GM12872 (cell line): ENCODE results near the gene RHOG.

ENCODE experiments used
- TF ChIP-seq, protein P1 (sequence below): IDR thresholded peaks from 3 replicates; pipeline ENCODE4 v1.5.1; 2011; ENCODE audit warnings: low read depth, mild to moderate bottlenecking, low read length, moderate library complexity; ENCODE audit not compliant: insufficient read depth

Gene RHOG

DNA sequence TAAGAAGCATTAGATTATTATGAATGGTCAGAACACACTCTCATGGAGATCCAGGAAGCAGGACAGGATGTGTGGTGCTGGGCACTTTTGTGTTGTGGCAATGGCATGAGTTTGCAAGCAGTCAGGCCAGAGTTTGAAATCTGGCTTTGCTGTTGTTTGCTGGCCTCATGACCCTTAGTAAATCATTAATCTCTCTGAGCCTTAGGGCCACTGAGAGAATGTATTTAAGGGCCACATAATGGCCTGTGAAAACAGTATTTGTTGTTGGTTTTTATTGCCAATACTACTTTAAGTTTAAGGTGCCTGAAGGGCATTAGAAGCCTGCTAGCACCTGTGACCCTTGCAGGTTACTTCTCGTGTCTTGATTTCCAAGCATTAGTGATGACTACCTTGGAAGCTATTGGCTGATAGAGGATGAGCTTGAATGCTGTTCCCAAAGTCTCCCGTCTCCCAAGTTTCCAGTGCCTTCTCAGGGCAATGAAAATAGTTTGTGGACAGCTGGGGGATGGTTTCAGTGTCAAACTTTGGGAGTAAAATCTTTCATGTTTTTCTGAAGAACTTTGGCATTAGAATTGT, 39.3 kb upstream of the RHOG start:
- TF ChIP-seq, protein P1, sequence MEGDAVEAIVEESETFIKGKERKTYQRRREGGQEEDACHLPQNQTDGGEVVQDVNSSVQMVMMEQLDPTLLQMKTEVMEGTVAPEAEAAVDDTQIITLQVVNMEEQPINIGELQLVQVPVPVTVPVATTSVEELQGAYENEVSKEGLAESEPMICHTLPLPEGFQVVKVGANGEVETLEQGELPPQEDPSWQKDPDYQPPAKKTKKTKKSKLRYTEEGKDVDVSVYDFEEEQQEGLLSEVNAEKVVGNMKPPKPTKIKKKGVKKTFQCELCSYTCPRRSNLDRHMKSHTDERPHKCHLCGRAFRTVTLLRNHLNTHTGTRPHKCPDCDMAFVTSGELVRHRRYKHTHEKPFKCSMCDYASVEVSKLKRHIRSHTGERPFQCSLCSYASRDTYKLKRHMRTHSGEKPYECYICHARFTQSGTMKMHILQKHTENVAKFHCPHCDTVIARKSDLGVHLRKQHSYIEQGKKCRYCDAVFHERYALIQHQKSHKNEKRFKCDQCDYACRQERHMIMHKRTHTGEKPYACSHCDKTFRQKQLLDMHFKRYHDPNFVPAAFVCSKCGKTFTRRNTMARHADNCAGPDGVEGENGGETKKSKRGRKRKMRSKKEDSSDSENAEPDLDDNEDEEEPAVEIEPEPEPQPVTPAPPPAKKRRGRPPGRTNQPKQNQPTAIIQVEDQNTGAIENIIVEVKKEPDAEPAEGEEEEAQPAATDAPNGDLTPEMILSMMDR, result no peak

DNA sequence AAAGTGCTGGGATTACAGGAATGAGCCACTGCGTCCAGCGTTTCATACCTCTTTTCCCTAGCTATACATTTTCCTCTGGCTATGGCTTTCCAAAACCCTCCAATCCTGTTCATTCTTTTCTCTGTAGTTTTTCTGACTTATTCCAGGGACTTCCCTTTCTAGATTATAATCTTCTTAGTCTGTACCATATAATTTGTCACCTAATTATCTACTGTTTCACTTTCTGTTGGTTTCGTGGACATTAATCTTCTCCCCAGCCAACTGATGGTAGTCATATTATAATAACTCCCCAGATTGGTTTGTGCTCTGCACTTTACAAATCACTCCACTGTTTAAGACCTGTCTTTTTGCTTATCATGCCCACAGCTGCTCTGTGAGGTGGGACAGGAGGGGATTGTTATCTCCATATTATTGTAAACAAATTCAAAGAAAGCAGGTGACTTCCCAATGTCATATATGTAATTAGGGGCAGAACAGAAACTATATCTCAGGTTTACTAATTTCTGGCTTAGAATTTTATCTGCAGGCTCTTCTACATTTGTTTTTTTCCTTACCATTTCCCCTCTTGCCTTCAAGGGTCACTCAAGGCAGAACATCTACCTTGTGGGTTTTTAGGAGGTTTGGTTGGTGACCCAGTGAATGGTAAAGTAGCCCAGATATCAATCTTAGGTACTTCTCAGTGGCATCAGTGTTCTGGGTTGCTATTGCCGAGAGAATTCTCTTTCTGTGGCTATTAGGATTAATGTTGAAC, 38.6 kb upstream of the RHOG start:
- TF ChIP-seq, protein P1, result no peak

DNA sequence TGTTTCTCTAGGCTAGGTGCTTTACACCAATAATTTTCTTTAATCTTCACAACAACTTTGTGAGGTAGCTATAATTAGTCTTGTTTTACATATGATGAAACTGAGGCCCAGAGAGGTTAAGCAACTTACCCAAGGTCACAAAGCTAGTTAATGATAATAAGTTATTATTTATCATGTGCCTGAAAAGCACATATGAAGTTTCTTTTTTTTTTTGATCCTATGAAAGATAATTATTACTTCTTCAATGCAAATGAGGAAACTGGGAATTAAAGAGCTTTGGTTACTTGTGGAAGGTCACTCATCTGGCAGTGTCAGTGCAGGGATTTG, 37.5 kb upstream of the RHOG start:
- TF ChIP-seq, protein P1, result no peak

DNA sequence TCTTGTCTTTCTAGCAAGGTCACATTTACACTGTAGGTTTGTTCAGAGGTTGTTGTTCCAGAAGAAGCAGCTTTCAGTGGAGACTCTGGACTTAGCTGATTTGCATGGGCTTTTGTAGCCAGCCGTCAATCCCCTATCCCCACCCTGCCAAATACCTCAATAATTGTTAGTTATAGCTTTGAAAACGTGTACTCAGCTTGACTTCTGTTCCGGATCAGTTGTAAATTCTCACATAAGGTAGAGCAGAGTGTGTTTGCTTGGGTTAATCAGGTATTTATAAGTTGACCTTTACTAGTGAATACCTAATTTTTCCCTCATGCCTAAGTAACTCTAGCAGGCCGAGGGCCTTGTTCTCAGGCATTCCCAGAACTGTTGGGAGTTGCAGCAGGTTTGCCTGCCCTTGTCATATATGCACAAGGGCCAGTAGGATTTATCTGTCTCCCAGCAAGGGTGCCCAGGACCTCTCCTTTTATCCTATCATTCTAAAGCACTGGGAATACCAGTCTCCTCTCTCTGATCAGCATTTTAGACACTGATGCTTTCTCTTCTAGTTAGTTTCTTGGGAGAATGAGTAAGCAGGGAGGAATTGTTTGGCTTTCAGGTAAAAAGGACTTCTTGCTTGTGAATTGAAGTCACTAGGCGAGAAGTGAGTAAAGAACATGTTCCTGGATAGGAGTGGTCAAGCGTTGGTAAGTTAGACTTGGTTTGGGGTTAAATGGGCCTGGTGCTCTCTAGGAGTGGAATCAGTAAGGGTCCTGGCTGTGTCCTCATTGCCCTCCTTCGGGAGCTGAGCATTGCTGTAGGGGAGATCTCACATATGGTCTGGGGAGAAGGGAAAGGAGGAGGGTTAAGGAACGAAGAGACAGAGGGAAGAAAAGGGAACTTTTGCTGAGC, 36.9 kb upstream of the RHOG start:
- TF ChIP-seq, protein P1, result no peak

DNA sequence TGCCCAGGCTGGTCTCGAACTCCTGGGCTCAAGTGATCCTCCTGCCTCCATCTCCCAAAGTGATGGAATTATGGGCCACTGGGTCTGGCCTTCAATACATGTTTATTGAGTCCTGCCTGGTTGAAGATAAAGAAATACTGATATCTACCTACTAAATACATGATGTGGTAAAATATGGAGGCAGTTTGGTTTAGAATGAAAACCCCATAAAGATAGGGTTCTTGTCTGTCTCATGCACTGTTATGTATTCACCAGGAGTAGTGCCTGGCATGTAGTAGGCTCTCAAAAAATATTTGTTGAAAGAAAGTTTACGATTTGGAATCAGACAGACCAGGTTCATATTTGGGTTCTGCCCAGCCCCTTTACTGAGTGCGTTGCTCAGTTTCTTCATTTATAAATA, 35.9 kb upstream of the RHOG start:
- TF ChIP-seq, protein P1, result no peak

DNA sequence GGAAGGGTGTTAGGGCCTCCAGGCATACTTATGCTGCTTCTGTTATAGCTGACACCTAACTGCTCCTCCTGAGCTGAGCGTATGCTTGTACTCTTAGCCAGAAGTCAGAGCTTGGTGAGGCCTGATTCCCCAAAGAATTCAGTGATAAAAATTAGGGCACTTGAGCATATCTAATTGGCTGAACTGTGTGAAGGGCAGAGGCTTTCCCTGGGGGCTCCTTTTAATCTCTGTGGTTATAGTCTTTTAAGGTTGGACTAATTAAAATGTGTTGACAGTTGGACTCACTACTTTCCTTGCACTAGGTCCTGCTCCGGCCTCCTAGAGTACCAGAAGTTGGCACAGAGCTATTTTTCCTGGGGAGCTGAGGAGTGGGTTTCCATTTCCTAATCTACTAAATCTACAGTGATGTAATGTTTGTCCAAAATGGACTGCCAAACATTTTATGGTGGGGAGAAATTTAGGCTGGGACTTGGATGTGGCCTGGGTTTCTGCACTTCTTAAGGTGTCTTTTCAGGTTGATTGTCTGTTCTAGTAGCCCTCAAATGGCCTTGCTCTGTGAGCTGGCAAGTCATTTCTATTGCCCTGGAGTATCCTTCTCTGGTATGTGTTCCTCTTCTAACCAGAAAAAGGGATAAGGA, 33.1 kb upstream of the RHOG start:
- TF ChIP-seq, protein P1, result no peak
